Tibial artery (tissue), 4 donors: ENCODE results near the gene CCDC59.

ENCODE experiments used
- DNase-seq, 2 donors: peaks; one replicate each; pipeline ENCODE4 v3.0.0-alpha.2; 2019
- H3K27ac ChIP-seq, 2 donors: fragments of 200-600 bp; sonication (generic) in 1 of 2; 1 replicate in 1 of 2; 2 replicates in 1 of 2; pipeline ENCODE4 v1.5.1; 2018 to 2019; ENCODE audit warnings: mild to moderate bottlenecking in 1 of 2
- H3K27me3 ChIP-seq, 2 donors: fragments of 200-600 bp; sonication (generic) in 1 of 2; one replicate each; pipeline versions ENCODE4 v1.5.1 to v1.6.0; 2016 to 2019
- H3K36me3 ChIP-seq, 3 donors: fragments of 200-600 bp; sonication (generic) in 2 of 3; one replicate each; pipeline ENCODE4 v1.5.1; 2016 to 2019; ENCODE audit warnings: mild to moderate bottlenecking in 2 of 3
- H3K4me1 ChIP-seq, 4 donors: fragments of 200-600 bp; sonication (generic) in 2 of 4; 1 replicate in 3 of 4; 2 replicates in 1 of 4; pipeline ENCODE4 v1.5.1; 2016 to 2019
- H3K4me3 ChIP-seq, 2 donors: fragments of 200-600 bp; sonication (generic) in 1 of 2; 1 replicate in 1 of 2; 2 replicates in 1 of 2; pipeline ENCODE4 v1.5.1; 2018 to 2019; ENCODE audit warnings: mild to moderate bottlenecking in 2 of 2
- H3K9me3 ChIP-seq, 3 donors: fragments of 200-600 bp; sonication (generic) in 1 of 3; one replicate each; pipeline ENCODE4 v1.5.1; 2016 to 2019
- intact Hi-C: fragments of 100-400 bp; cut with DNase I; formaldehyde crosslinking; loops from one replicate; pipeline ENCODE4 v1.15.0; 2023; ENCODE audit warnings: low total_unique reads
- TF ChIP-seq, protein P1 (sequence below), 2 experiments: fragments of 200-600 bp in 1 of 2; fragments of 450-650 bp in 1 of 2; IDR thresholded peaks; one replicate each; pipeline ENCODE4 v1.5.1; 2017 to 2019; ENCODE audit warnings: antibody characterized with exemption in 2 of 2, mild to moderate bottlenecking in 1 of 2, moderate library complexity in 1 of 2

Gene CCDC59

DNA sequence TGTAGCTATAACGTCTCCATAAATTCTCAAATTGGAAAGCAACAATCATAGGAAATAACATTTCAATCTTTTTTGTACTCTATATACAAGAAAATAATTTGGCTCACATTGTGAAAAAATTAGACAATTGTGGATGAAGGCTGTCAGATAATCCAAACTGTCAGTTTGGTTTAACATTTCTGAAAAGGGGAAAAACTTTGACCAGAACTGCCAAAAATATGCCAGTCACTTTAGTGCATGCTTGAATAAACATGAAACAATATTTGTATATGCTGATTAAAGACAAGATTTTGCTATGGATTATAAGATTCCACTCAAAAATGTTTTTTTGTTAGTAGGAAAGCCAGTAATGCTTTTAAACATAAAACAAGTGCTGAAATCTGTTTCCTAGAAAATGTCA lies 38.9 kb downstream of the CCDC59 start:
- no peaks in the 10 kb centered on the region for H3K36me3 ChIP-seq
- no peaks in the 10 kb centered on the region for H3K27me3 ChIP-seq
- H3K9me3 ChIP-seq = no peaks in the 10 kb centered on the region
- H3K4me1 ChIP-seq = no peaks in the 10 kb centered on the region
- TF ChIP-seq, protein P1, sequence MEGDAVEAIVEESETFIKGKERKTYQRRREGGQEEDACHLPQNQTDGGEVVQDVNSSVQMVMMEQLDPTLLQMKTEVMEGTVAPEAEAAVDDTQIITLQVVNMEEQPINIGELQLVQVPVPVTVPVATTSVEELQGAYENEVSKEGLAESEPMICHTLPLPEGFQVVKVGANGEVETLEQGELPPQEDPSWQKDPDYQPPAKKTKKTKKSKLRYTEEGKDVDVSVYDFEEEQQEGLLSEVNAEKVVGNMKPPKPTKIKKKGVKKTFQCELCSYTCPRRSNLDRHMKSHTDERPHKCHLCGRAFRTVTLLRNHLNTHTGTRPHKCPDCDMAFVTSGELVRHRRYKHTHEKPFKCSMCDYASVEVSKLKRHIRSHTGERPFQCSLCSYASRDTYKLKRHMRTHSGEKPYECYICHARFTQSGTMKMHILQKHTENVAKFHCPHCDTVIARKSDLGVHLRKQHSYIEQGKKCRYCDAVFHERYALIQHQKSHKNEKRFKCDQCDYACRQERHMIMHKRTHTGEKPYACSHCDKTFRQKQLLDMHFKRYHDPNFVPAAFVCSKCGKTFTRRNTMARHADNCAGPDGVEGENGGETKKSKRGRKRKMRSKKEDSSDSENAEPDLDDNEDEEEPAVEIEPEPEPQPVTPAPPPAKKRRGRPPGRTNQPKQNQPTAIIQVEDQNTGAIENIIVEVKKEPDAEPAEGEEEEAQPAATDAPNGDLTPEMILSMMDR (IDR thresholded peaks at IDR 0.05) = no peak
- no peak for DNase-seq
- intact Hi-C loops = no loop called here
- H3K4me3 ChIP-seq = no peak overlapping the region
- no peak overlapping the region for H3K27ac ChIP-seq

DNA sequence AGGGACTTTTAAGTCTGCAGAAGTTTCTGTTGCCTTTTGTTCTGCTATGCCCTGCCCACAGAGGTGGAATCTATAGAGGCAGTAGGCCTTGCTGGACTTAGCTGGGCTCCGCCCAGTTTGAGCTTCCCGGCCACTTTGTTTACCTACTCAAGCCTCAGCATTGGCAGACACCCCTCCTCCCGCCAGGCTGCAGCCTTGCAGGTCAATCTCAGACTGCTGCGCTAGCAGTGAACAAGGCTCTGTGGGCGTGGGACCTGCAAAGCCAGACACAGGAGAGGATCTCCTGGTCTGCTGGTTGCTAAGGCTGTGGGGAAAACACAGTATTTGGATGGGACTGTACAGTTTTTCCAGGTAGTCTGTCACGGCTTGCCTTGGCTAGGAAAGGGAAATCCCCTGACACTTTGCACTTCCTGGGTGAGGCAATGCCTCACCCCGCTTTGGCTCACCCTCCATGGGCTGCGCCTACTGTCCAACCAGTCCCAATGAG lies 43.7 kb downstream of the CCDC59 start:
- Histone ChIP-seq H3K9me3 (no peaks in the 10 kb centered on the region), H3K4me3 (no peak overlapping the region), H3K4me1 (no peaks in the 10 kb centered on the region), H3K27ac (no peak overlapping the region), H3K36me3 (no peaks in the 10 kb centered on the region), H3K27me3 (no peaks in the 10 kb centered on the region)
- intact Hi-C loops = no loop called here
- TF ChIP-seq, protein P1 (IDR thresholded peaks at IDR 0.05) = no peak
- no peak for DNase-seq
